Aorta (tissue), 5 donors: Measurements from ENCODE around the gene FBXO24. TPM values are rescaled to one million over a fixed set of nuclear protein-coding genes. Genes with fewer than 3 reads are reported as not detected.
"Not testable (repeated sequence)": the region's sequence is repeated elsewhere in the genome, so short reads cannot be mapped to it uniquely, and the experiment has no call there.

ENCODE experiments used
- ATAC-seq: fragments of 200-7000 bp; cut with Tn5 transposase; one replicate; pipeline ENCODE4 v1.9.1; 2022; ENCODE audit warnings: moderate library complexity; ENCODE audit not compliant: low FRiP score
- DNase-seq, 2 donors: peaks; one replicate each; pipeline ENCODE4 v3.0.0-alpha.2; 2020
- H3K27ac ChIP-seq, 2 donors: one replicate each; pipeline ENCODE4 v1.5.1; 2013; ENCODE audit warnings: low read length in 2 of 2, mild to moderate bottlenecking in 2 of 2, moderate library complexity in 2 of 2, control low read depth in 1 of 2, inconsistent platforms in 1 of 2, low read depth in 1 of 2
- H3K27me3 ChIP-seq, 2 donors: one replicate each; pipeline ENCODE4 v1.6.1; 2013; ENCODE audit warnings: control low read depth in 1 of 2, low read length in 1 of 2, mild to moderate bottlenecking in 1 of 2, moderate library complexity in 1 of 2; ENCODE audit not compliant: insufficient read depth in 2 of 2, control insufficient read depth in 1 of 2
- H3K36me3 ChIP-seq, 2 donors: one replicate each; pipeline ENCODE4 v1.6.1; 2013; ENCODE audit warnings: control low read depth in 1 of 2, low read length in 1 of 2, mild to moderate bottlenecking in 1 of 2; ENCODE audit not compliant: insufficient read depth in 2 of 2, control insufficient read depth in 1 of 2
- H3K4me1 ChIP-seq, 2 donors: one replicate each; pipeline ENCODE4 v1.6.1; 2013; ENCODE audit warnings: low read length in 2 of 2, control low read depth in 1 of 2, mild to moderate bottlenecking in 1 of 2, moderate library complexity in 1 of 2; ENCODE audit not compliant: insufficient read depth in 2 of 2, control insufficient read depth in 1 of 2
- H3K4me3 ChIP-seq, 2 donors: one replicate each; pipeline ENCODE4 v1.5.1; 2013; ENCODE audit warnings: low read length in 2 of 2, control low read depth in 1 of 2, mild to moderate bottlenecking in 1 of 2
- H3K9me3 ChIP-seq: one replicate; pipeline ENCODE4 v1.6.1; 2013; ENCODE audit warnings: mild to moderate bottlenecking, low read length; ENCODE audit not compliant: control insufficient read depth
- WGBS, 2 donors: extraction: QIAGEN DNeasy Blood & Tissue Kit; methylation state at CpG; one replicate each; pipeline ENCODE4 v1.1.7; 2013; 5-methylcytosine and 5-hydroxymethylcytosine counted together
- intact Hi-C, 2 donors: fragments of 100-400 bp; cut with DNase I; formaldehyde crosslinking; loops; one replicate each; pipeline versions ENCODE4 v1.14.2 to v1.15.0; 2022
- polyA plus RNA-seq, 2 donors: library from polyadenylated mRNA; stranded (reverse); fragments of 200-250 nt; gene quantifications; one replicate each; pipeline ENCODE4 v1.2.3, GENCODE V29; 2013
- total RNA-seq, 2 donors: library from RNA; stranded (reverse); fragmentation: NEBNext Ultra II Directional; extraction: Animal tissue kit (Norgen Biotek cat#: 25700); gene quantifications; one replicate each; pipeline ENCODE4 v1.2.1, GENCODE V29; 2021
- donor health status: healthy with polysubstance abuse.
- donor health status: Bipolar disorder and iron deficiency.
- donor health status: DM: no; HTN: no; CAD: no.
- donor health status: DM: no; HTN: no; CAD: no.
- donor health status: DM: yes; HTN: yes; CAD: no.

FBXO24 gene
- total and polyA plus RNA-seq, 4 donors: 0.81 to 1.2 TPM; not detected in 2

- 41 to 43% methylated on average over 12 of the region's 12 CpGs for WGBS, 2 donors
- H3K36me3 ChIP-seq: peaks cover 0 to 3% of the 10 kb centered on the region in 2 donors
- intact Hi-C loops: loop anchor here (2.0 kb wide), 1 partner anchor 127 kb away; no protein-coding TSS in a partner anchor
- no peak overlapping the region for H3K27ac ChIP-seq
- H3K9me3 ChIP-seq: no peaks in the 10 kb centered on the region
- H3K4me1 ChIP-seq: no peaks in the 10 kb centered on the region
- no peak overlapping the region for H3K4me3 ChIP-seq
- DNase-seq (peak; percentile 88 to 95), ATAC-seq (peak; percentile 79)
- no peaks in the 10 kb centered on the region for H3K27me3 ChIP-seq
These were observed 22.2 kb upstream of the FBXO24 start for GRCh38 chr7:100563809-100564400.

GRCh38 chr7:100564405-100564804 lies 21.7 kb upstream of the FBXO24 start:
- not testable (repeated sequence) for H3K27ac ChIP-seq, H3K4me1 ChIP-seq, H3K27me3 ChIP-seq, ATAC-seq, H3K4me3 ChIP-seq, H3K36me3 ChIP-seq, H3K9me3 ChIP-seq
- peak in 1 of 2 donors; percentile 5 for DNase-seq
- intact Hi-C loops: loop anchor here in 1 of 2 donors (2.0 kb wide), 1 partner anchor 126 kb away; no protein-coding TSS in a partner anchor
- 93 to 95% methylated on average over 6 of the region's 6 CpGs for WGBS, 2 donors

- H3K4me1 ChIP-seq: no peaks in the 10 kb centered on the region
These were observed 21.0 kb upstream of the FBXO24 start for GRCh38 chr7:100565133-100565571.

GRCh38 chr7:100566018-100566531 lies 20.1 kb upstream of the FBXO24 start:
- WGBS, 2 donors: 82 to 86% methylated on average over 6 of the region's 6 CpGs
- no peak for ATAC-seq
- intact Hi-C loops: no loop called here
- H3K27me3 ChIP-seq: no peaks in the 10 kb centered on the region
- peak; percentile 34 to 47 for DNase-seq
- no peaks in the 10 kb centered on the region for H3K4me1 ChIP-seq
- H3K9me3 ChIP-seq: no peaks in the 10 kb centered on the region
- H3K36me3 ChIP-seq: peaks cover 0 to 3% of the 10 kb centered on the region in 2 donors
- H3K27ac ChIP-seq: no peak overlapping the region
- H3K4me3 ChIP-seq: no peak overlapping the region

More at GRCh38 chr7:100565133-100565571, 21.0 kb upstream of the FBXO24 start:
- intact Hi-C loops: loop anchor here in 1 of 2 donors (2.0 kb wide), 1 partner anchor 126 kb away; no protein-coding TSS in a partner anchor
- Histone ChIP-seq H3K27me3 (no peaks in the 10 kb centered on the region), H3K9me3 (no peaks in the 10 kb centered on the region), H3K27ac (no peak overlapping the region), H3K36me3 (peaks cover 0 to 3% of the 10 kb centered on the region in 2 donors), H3K4me3 (no peak overlapping the region)
- 95 to 96% methylated on average over 9 to 11 of the region's 11 CpGs for WGBS, 2 donors
- no peak for ATAC-seq
- DNase-seq: peak in 1 of 2 donors; percentile 61

- no peaks in the 10 kb centered on the region for H3K27me3 ChIP-seq
- intact Hi-C loops: no loop called here
- peak in 1 of 2 donors; percentile 44 for DNase-seq
- WGBS, 2 donors: 71 to 78% methylated on average over 12 of the region's 12 CpGs
- no peak overlapping the region for H3K4me3 ChIP-seq
- H3K4me1 ChIP-seq: no peaks in the 10 kb centered on the region
- peaks cover 0 to 3% of the 10 kb centered on the region in 2 donors for H3K36me3 ChIP-seq
- ATAC-seq: no peak
- no peaks in the 10 kb centered on the region for H3K9me3 ChIP-seq
- H3K27ac ChIP-seq: no peak overlapping the region
These were observed 18.9 kb upstream of the FBXO24 start for GRCh38 chr7:100567031-100567730.

GRCh38 chr7:100567751-100568175 lies 18.4 kb upstream of the FBXO24 start:
- Histone ChIP-seq H3K4me1 (no peaks in the 10 kb centered on the region), H3K27ac (no peak overlapping the region), H3K27me3 (no peaks in the 10 kb centered on the region), H3K4me3 (no peak overlapping the region), H3K36me3 (peaks cover 0 to 2% of the 10 kb centered on the region in 2 donors), H3K9me3 (no peaks in the 10 kb centered on the region)
- DNase-seq: no peak
- 42 to 53% methylated on average over 3 of the region's 3 CpGs for WGBS, 2 donors
- no peak for ATAC-seq
- intact Hi-C loops: no loop called here

- Histone ChIP-seq H3K27me3 (no peaks in the 10 kb centered on the region), H3K27ac (no peak overlapping the region), H3K36me3 (no peaks in the 10 kb centered on the region), H3K4me1 (no peaks in the 10 kb centered on the region), H3K9me3 (no peaks in the 10 kb centered on the region), H3K4me3 (no peak overlapping the region)
- ATAC-seq (no peak), DNase-seq (peak in 1 of 2 donors; percentile 43)
- WGBS, 2 donors: 80 to 88% methylated on average over 9 to 11 of the region's 11 CpGs
- intact Hi-C loops: no loop called here
These were observed 17.8 kb upstream of the FBXO24 start for GRCh38 chr7:100568176-100568895.
